GM12892 (cell line): ENCODE data around the gene CLEC4E.
A peak's percentile ranks its signal among the peaks of the same experiment; 100 is the strongest.

Source experiments
- DNase-seq: peaks from one replicate; pipeline ENCODE4 v3.0.0; 2011; ENCODE audit not compliant: insufficient read length
- FAIRE-seq: peaks from 2 replicates; lab custom pipeline; 2011; peaks lifted over from hg19 to GRCh38; lab: Jason Lieb, UNC
- POLR2A ChIP-seq: IDR thresholded peaks from 2 replicates; pipeline ENCODE4 v1.6.1; 2011; ENCODE audit warnings: low read depth, low read length, control low read depth
- POLR2AphosphoS5 ChIP-seq: IDR thresholded peaks from 2 replicates; pipeline ENCODE4 v1.6.1; 2011; ENCODE audit warnings: low read depth, low read length, control low read depth
- TAF1 ChIP-seq: IDR thresholded peaks from 2 replicates; pipeline ENCODE4 v1.6.1; 2011; ENCODE audit warnings: low read depth, mild to moderate bottlenecking, control low read depth, low read length, borderline replicate concordance

Gene CLEC4E

GRCh38 chr12:8491646-8492530 is 48.8 kb downstream of the CLEC4E start:
- FAIRE-seq: peak; percentile 30
- no peak for DNase-seq
- TF ChIP-seq POLR2AphosphoS5 (no peak), TAF1 (no peak), POLR2A (no peak)
